NB4 (cell line): ENCODE measurements around the gene HDAC4.

Experiments used
- POLR2A ChIP-seq: IDR thresholded peaks from 2 replicates; pipeline ENCODE4 v1.6.1; 2011; ENCODE audit warnings: mild to moderate bottlenecking; ENCODE audit not compliant: insufficient read length; ENCODE audit errors: extremely low read depth
- TF ChIP-seq, protein P1 (sequence below): IDR thresholded peaks from 2 replicates; pipeline ENCODE4 v1.6.1; 2011; ENCODE audit warnings: low read depth, low read length
- TF ChIP-seq, protein P2 (sequence below): IDR thresholded peaks from one replicate; pipeline ENCODE4 v1.5.1; 2012; ENCODE audit warnings: low read depth, low read length

DNA sequence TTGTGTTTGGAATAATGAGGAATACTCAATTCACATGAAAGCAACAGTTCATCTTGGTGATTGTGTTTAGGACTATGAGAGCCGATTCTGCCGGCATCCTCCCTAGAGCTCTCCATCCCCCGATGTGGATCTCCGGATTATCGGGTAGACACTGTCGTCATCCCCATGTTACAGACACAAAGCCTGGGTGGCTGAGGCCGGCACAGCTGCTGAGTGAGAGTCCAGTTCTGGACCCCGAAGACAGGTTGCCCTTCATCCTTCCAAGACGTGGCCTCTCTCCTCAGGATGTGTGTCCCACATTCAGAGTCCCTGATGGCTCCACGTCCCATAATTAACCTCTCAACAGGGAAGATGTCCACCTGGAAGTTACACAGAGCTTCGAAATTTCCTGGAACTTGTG is 129.3 kb downstream of the HDAC4 start:
- TF ChIP-seq, protein P1, sequence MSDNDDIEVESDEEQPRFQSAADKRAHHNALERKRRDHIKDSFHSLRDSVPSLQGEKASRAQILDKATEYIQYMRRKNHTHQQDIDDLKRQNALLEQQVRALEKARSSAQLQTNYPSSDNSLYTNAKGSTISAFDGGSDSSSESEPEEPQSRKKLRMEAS = no peak
- TF ChIP-seq, protein P2, sequence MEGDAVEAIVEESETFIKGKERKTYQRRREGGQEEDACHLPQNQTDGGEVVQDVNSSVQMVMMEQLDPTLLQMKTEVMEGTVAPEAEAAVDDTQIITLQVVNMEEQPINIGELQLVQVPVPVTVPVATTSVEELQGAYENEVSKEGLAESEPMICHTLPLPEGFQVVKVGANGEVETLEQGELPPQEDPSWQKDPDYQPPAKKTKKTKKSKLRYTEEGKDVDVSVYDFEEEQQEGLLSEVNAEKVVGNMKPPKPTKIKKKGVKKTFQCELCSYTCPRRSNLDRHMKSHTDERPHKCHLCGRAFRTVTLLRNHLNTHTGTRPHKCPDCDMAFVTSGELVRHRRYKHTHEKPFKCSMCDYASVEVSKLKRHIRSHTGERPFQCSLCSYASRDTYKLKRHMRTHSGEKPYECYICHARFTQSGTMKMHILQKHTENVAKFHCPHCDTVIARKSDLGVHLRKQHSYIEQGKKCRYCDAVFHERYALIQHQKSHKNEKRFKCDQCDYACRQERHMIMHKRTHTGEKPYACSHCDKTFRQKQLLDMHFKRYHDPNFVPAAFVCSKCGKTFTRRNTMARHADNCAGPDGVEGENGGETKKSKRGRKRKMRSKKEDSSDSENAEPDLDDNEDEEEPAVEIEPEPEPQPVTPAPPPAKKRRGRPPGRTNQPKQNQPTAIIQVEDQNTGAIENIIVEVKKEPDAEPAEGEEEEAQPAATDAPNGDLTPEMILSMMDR = no peak
- no peak for TF ChIP-seq POLR2A
